H1 (cell line): ENCODE results near the gene SULF2. TPM values are rescaled to one million over a fixed set of nuclear protein-coding genes. Genes with fewer than 3 reads are reported as not detected.

Experiments
- ATF3 ChIP-seq: IDR thresholded peaks from 2 replicates; pipeline ENCODE4 v1.6.1; 2011; ENCODE audit warnings: low read depth, mild to moderate bottlenecking, low read length; ENCODE audit not compliant: insufficient read depth
- HDAC6 ChIP-seq: IDR thresholded peaks from one replicate; pipeline ENCODE4 v1.7.1; 2012; ENCODE audit warnings: low read depth, mild to moderate bottlenecking, inconsistent platforms, low read length, moderate library complexity
- SUZ12 ChIP-seq: fragments of 200-600 bp; sonication (generic); IDR thresholded peaks from 2 replicates; pipeline ENCODE4 v1.6.1; 2012; ENCODE audit warnings: mild to moderate bottlenecking, inconsistent platforms, low read length, moderate library complexity, mixed read lengths
- TAF1 ChIP-seq: IDR thresholded peaks from 2 replicates; pipeline ENCODE4 v1.6.1; 2011; ENCODE audit warnings: mild to moderate bottlenecking, low read depth, low read length
- polyA plus RNA-seq, 7 experiments: library from polyadenylated mRNA; depleted of rRNA in 3 of 7; stranded (reverse) in 5 of 7; unstranded in 2 of 7; fragments of >200 nt in 5 of 7; fragments of 200-250 nt in 2 of 7; gene quantifications; 1 replicate in 5 of 7; 2 replicates in 1 of 7; 4 replicates in 1 of 7; pipeline versions ENCODE4 v1.2.1 to v1.2.3, GENCODE V29; 2011 to 2013; ENCODE audit warnings: missing spikeins in 2 of 7, mixed read lengths in 2 of 7
- total RNA-seq: library from RNA; stranded (reverse); fragmentation: NEBNext Ultra II Directional; extraction: Animal tissue kit (Norgen Biotek cat#: 25700); gene quantifications from 2 replicates; pipeline ENCODE4 v1.2.1, GENCODE V29; 2021

SULF2 gene
- total and polyA plus RNA-seq, 2 of the 8 experiments (the other 6 are each of a cell fraction or from before 2014, with no cell fraction given), result 15.7 to 28.2 TPM

GRCh38 chr20:47672166-47672565 is 113.1 kb downstream of the SULF2 start (continued):
- TF ChIP-seq TAF1 (no peak), ATF3 (no peak), HDAC6 (no peak), SUZ12 (no peak)
- TF ChIP-seq, all 59 proteins: peak for 0
